ENCODE measurements around the gene ZFYVE28.
A peak's percentile ranks its signal among the peaks of the same experiment; 100 is the strongest.
"Not testable (repeated sequence)": the region's sequence is repeated elsewhere in the genome, so short reads cannot be mapped to it uniquely, and the experiment has no call there.

Gene ZFYVE28

GRCh38 chr4:2243681-2244380 is 174.6 kb downstream of the ZFYVE28 start:
- peak; percentile 23 for DNase-seq

DNA sequence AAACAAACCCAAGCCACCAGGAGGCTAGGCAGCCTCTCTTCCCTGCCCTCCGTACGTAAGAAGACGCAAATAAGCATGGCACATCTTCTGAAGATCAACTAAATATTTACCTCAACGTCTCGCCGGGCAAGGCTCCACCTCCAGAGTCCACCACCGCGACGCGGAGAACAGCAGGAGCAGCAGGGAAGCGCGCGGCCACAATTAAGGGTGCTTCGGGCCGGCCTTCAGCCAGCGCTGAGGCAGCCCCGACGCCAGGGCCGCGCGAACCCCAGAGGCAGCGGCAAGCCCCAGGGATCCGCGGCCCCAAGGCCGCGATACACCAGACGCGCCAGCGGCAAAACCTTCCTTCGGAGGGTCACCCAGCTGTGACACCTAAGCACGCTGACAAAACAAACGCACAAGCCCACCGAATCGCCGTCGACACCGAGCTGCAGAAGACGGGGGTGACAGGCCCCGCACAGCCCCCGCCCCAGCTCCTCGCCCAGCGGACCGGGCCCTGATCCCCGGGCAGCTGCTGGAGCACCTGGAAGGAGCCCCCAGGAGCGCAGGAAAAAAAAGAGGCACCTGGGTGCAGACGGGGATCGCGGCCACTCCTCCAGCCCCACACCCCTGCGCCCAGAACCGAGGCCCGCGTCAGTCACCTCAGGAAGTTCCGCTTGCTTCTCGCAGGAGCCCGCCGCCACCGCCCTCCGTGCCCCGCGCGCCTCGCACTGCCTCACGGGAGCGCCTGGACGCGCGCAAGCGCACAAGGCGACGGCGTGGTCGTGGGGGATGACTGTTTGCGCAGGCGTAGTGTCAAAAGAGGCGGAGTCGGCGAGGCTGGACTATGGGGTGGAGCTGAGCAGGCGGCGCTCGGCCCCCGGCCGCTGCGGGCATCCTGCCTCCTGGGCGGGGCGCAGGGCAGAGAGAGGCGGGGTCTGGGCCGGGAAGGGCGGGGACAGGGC is 176.8 kb downstream of the ZFYVE28 start, which contains the start of the genes HAUS3 and POLN:
HAUS3 (minus strand) TSS at position 712 of the 944 bp plus-strand sequence. CDS start 1,175 bp downstream, outside the sequence.
POLN (minus strand) TSS at position 712 of the 944 bp plus-strand sequence. CDS start 12,890 bp downstream, outside the sequence.
- DNase-seq = peak; percentile 99

DNA sequence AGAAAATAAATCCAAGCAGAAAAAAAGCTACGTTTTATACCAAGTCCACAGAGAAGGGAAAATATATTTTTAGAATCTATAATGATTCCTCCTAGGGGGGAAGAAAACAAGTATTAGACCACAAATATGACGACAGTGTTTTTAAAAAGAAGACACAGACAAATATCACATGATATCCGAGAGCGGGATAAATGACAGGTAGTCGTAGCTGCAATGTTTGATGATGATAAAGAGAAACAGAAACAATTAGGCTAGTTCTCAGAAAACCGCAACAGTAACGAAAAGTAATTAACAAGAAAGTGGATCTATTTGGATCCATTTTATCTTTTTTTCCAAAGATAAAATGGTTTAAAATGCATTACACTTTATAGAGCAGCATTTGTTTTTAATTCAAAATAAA is 177.4 kb downstream of the ZFYVE28 start:
- no peak for DNase-seq

DNA sequence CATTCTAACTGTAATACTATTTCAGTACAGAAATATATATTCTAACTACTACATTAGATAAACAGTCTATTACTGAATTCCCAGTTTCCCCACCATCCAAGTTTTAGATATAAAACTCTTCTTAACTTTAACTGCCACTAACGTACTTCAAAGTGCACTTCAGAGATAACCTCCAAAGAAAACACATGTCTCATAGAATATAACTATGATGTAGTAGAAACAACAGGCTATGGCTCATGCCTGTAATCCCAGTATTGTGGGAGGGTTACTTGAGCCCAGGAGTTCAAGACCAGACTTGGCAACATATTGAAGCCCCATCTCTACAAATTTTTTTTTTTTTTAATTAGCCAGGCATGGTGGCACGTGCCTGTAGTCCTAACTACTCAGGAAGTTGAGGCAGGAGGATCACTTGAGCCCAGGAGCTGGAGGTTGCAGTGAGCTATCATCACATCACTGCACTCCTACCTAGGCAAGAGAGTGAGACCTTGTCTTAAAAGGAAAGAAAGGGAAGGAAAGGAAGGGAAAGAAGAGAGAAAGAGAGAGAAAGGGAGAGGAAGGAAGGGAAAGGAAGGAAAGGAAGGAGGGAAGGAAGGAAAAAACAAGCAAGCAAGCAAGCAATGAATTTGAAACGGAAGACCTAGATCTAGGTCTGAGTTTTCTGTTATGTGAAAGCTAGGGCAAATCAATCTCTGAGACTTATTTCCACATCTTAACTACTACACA is 181.3 kb downstream of the ZFYVE28 start:
- DNase-seq = no peak

DNA sequence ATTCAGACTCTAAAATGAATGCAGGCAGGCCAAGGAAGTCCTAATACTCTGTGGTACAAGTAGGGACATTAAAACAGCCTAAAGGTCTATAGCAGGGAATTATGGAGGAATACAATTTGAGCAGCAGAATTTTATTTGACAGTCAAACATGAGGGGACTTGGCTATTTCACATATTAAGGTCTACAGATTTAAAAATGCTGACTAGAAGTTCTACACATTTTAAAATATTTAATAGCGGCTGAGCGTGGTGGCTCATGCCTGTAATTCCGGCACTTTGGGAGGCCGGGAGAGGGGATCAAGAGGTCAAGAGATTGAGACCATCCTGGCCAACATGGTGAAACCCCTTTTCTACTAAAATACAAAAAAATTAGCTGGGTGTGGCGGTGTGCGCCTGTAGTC is 187.4 kb downstream of the ZFYVE28 start:
- no peak for DNase-seq

DNA sequence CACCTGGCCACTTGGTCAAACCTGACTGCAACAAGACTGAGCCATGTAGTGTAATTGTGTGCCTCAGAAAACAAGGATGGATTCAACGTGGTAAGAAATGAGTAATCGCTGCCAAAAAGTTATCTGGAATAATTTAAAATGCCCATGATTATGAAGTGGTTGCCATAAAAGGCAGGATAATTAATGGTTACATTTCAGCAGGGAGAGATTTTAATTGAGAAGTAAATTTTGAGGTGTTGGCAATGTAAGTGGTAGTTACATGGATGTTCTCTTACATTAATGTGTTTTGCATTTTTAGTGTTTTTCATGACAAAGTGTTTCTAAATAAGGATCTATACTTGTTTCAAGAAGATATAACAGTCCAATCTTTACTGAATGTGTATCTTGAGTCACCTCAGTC is 192.2 kb downstream of the ZFYVE28 start:
- DNase-seq = no peak

DNA sequence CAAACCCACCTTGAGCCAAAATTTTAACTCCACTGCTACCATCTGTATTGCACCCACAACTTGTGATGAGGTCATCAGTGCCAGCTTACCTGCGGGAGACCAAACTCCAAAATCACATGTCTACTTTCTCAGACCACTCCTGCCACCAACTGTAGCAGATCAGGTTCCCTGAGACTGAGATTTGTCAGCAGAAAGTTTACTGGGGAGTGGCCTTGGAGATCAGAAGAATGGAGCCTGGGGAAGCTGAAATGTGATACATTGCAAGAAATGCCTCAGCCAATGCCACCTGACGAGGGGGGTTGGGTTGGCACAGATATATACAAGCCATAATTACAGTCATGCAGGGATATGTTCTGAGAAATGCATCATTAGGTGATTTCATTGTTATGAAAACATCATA is 195.6 kb downstream of the ZFYVE28 start:
- no peak for DNase-seq

DNA sequence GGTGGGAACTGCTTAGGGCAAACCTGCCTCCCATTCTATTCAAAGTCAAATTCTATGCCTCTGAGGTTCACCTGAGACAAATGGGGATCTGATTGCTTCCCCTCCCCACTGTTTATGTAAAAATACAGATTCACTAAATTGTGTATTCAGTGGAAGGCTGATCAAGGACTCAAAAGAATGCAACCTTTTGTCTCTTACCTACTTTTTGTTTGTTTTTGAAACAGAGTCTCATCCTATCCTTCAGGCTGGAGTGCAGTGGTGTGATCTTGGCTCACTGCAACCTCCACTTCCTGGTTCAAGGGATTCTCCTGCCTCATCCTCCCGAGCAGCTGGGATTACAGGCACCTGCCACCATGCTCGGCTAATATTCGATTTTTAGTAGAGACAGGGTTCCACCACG is 197.1 kb downstream of the ZFYVE28 start:
- DNase-seq = not testable (repeated sequence)

DNA sequence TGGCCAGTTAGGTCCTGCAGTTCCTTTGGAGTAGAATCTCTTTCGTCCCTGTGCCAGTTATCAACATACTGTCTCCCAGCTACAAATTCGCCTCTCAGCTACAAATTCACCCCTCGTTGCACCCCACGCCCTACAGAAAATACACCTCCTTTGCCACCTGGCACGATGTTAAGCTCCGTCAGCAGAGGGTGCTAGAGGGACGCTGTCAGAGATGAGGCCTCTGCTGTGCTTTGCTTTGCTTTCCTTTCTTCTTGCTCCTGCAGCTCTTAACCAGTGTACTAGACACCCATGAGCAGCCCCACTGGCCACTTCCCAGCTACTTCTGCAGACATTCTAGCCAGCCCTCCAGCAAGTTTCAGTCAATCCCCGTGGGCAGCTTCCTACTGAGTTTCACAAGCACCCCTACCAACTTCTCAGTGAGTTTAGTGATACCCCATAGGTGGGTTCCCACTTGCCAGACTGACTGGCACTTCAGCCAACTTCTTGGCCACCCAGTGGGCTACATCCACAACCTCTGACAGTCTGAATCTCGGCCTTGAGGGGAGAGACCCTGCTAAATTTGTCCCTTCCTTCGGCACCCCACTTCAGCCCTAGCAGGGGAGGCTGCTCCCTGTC is 198.3 kb downstream of the ZFYVE28 start:
- peak; percentile 85 for DNase-seq
